GM21825 (cell line): ENCODE measurements around the gene RCSD1.

Experiments
- ATAC-seq: cut with Tn5 transposase; IDR thresholded peaks from one replicate; pipeline ENCODE4 v1.9.1; 2021; ENCODE audit warnings: mild to moderate bottlenecking, moderate library complexity; ENCODE audit not compliant: unreplicated experiment

The RCSD1 gene

DNA sequence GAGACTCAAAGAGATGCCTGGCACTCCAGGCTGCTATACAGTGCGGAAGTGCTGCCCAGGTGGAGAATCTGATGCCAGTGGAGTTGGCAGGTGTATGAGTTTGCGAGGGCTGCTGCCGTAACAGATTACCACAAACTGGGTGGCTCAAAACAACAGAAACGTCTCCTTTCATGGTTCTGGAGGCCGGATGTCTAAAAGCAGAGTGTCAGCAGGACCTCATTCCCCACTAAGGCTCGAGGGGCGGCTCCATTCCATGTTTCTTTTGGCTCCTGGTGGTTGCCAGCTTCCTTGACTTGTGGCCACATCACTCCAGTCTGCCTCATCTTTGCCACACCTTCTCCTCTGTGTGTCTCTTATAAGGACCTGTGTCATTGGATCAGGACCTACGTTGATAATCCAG lies 10.0 kb downstream of the RCSD1 start:
- no peak for ATAC-seq

DNA sequence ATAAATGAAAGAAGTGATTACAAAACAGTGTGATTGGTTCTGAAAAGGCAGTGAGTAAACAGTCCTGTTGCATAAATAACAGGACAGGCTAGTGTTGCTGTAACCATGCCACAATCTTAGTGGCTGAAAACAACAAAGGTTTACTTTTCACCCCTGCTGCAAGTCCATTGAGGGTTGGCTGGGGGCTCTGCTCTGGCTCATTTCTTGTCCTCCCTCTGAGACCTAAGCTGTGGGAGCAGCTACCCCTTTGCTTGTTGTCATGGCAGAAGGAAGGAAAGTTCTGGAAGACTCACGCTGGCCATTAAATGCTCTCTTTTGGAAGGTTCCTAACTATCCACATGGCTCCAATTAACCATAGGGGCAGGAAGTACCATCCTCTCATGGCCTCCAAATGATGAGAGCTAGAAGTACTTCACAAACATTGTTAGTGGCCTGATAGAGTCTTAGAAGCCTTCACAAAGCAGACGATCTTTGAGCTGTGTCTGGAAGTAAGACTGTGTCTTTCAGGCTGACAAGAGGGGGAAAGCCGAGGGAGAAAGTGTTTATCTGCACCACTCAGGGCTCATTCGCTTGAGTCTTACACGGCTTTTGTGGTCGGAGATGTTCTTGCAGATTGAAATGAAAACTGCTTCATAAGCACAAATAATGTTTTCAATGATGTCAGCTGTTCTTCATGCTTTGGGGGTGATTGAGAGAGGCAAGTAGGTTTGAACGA lies 11.9 kb downstream of the RCSD1 start:
- no peak for ATAC-seq

GRCh38 chr1:167642501-167642826 lies 12.4 kb downstream of the RCSD1 start:
- ATAC-seq: no peak

DNA sequence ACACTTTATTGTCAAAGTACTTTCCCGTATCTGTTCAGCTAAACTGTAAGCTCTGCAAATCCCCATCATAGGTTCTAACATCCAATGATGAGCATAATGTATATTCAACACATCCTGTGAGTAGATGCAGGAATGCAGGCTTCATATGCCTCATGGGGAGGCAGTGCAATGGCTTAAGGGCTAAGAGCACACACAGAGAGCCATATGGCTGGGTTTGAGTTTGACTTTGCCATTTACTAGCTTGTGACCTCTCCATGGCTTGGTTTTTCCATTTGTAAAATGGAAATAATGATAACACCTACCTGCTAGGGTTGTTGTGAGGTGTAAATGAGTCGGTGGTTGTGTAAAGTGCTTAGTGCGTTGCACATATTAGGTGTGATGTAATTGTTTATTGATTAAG lies 13.4 kb downstream of the RCSD1 start:
- no peak for ATAC-seq

DNA sequence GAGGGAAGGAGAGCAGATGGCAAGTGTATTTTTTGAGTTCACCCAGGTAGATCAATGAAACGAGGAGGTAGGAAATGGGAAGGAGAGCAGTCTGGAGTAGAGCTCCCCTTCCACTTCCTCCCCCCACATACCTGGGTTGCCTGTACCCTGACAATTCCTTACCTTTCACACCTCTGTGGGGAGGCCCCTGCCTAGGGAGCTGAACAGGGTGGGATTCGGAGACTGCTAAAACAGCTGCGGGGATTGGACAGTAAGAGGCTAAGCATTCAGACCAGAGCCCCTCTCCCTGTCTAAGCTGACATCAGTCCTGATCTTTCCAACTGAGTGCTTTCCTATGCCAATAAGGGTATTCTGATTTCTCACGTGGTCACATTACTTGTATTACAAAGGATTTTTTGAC lies 14.5 kb downstream of the RCSD1 start:
- ATAC-seq: no peak

- no peak for ATAC-seq
These were observed 15.1 kb downstream of the RCSD1 start for GRCh38 chr1:167645140-167645541.

DNA sequence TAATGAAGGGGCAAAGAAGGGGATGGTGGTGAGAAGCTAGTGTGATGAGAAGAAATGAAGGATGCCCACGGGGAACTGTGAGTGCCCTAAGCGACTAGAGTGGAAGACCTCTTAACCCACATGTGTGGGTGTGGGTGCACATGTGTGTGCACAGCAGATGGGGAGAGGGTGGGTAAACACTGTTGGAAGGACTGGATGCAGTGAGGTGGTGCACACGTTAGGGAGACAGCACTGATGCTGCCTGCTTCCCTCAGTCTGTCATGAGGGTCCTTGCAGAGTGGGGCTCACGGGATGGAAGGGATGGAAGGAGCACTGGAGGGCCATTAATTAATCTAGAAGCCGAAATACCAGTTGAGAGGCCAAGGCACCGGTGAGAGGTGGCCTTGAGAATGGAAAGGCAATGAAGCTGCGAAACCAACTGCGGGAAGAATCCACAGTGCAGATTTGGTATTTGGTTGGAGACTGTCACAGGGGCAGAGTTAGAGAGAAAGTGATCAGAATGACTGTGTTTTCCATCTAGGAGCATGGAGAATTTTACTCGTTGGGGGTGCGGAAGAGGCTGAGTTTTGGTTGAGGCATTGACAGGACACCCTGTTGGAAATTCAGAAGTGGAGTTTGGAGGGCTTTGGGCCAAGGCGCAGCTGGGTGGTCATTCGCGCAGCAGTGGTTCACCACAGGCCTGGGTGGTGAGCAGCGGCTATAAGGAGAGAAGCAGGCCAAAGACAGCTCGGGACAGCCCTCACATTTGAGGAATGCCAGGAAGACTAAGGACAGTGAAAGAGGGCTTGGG lies 15.8 kb downstream of the RCSD1 start:
- ATAC-seq: no peak

DNA sequence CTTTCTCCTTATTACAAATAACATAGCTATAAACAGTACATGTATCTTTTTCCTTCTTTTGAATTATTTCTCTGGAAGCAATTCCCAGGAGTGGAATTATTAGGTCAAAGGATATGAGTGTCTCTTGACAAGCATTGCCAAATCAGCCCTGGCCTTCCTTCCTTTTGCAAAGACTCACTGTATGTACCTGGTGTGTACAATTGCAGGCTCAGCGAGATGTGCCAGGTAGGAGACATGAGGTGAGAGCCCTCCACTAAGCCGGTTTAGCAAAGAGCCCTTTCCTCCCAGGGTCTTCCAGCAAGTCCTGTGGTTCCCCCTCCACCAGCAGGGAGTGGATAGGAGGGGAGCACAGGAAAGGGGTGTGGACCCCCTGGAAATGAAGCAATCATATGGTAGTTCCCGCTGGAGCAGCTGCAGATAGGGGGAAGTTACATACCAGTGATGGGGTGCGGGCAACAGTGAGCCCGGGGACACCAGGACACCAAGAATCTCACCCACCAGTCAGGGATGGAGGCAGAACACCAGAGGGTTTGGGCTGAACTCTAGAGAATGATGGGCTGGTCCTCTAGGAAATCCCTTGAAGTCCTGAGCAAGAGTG lies 18.3 kb downstream of the RCSD1 start:
- ATAC-seq: no peak

GRCh38 chr1:167648978-167649744 lies 19.1 kb downstream of the RCSD1 start:
- ATAC-seq: no peak

GRCh38 chr1:167650269-167651160 lies 20.5 kb downstream of the RCSD1 start:
- peak; percentile 76 for ATAC-seq

- ATAC-seq: no peak
These were observed 21.2 kb downstream of the RCSD1 start for GRCh38 chr1:167651161-167651693.

- ATAC-seq: no peak
These were observed 25.0 kb downstream of the RCSD1 start for GRCh38 chr1:167654975-167655575.

DNA sequence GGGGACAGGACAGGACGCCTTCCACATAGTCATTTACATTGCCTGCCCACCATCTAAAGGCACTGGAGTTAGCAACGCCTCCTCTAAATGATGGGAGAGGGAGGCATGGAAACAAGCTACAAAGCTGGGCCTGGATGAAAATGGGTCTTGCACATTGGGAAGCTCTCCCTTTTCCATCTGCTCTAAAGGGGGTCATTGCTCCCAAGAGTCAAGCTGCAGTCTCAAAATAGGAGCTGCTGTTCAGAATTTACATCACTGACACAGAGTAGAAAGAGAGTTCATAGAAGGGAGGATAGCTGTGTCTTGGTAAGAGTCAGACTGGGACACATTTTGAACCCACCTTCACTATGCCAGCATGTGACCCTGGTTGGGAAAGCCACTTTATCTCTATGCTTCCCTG lies 26.6 kb downstream of the RCSD1 start:
- no peak for ATAC-seq

DNA sequence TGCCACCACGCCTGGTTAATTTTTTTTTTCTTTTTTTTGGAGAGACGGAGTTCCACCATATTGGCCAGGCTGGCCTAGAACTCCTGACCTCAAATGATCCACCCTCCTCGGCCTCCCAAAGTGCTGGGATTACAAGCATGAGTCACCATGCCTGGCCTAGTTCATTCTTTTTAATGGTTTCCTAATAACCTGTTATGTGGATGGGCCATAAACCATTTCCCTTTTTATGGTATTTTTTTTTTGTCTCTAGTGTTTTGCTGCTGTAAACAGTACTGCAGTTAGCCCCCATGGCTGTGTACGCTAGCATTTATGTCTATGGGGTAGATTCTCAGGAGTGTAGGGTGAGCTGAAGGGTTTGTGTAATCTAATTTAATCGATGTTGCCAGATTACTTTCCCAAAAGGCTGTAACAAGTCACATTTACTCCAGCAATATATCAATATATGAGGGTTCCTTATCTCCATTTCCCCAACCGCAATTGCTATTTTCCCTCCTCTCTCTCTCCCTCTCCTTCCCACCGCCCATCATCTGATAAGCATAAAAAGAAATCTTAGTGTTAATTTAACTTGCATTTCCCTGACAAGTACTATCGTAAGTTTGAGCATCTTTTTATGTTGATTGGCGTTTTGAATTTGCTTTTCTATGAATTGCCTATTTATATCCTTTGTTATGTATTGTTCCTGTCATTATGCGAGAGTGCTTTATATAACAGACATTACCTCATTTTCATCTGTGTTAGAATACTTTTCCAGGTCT lies 28.7 kb downstream of the RCSD1 start:
- ATAC-seq: no peak

GRCh38 chr1:167659450-167659849 lies 29.4 kb downstream of the RCSD1 start:
- no peak for ATAC-seq

DNA sequence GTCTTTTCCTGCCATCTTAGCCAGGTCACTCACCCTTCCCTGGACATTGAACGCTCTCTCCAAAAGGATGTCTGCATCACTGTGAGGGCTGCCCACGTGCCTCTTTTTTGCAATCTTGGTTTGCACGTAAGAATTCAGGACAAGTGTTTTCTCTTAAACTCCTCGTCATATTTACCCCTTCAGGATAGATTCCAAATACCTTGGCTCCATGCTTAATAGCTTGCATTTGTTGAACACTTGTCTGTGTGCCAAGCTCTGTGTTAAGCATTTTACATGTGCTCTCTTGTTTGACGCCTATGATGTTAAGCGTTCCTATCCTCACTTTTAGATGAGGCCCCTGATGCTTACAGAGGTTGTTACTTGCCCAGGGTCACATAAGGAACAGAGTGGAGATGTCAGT lies 29.8 kb downstream of the RCSD1 start:
- no peak for ATAC-seq

GRCh38 chr1:167661527-167662426 lies 31.7 kb downstream of the RCSD1 start:
- ATAC-seq: no peak
